Endothelial cell of umbilical vein (primary cell): ENCODE results near the gene GABRB2. TPM values are rescaled to one million over a fixed set of nuclear protein-coding genes. Genes with fewer than 3 reads are reported as not detected.
"Not testable (repeated sequence)": the region's sequence is repeated elsewhere in the genome, so short reads cannot be mapped to it uniquely, and the experiment has no call there.

Source experiments
- BruUV-seq: library from RNA; stranded (reverse); fragments of 400-500 nt; replicated peaks from 2 replicates; lab custom pipeline; 2021; lab: Mats Ljungman, UMichigan
- CTCF ChIA-PET: fragments of 300-600, 350-600 bp; sonication (Branson Sonifier 250); formaldehyde crosslinking; loops from one replicate; lab custom pipeline; 2021; ENCODE audit warnings: antibody characterized with exemption, inconsistent platforms; lab: Charles Lee
- POLR2A ChIA-PET: fragments of 300-600, 350-600 bp; sonication (Branson Sonifier 250); formaldehyde crosslinking; loops from one replicate; lab custom pipeline; 2021; ENCODE audit warnings: antibody characterized with exemption, inconsistent platforms; lab: Charles Lee
- DNase-seq: peaks from one replicate; pipeline ENCODE4 v3.0.0-alpha.2; 2011; ENCODE audit warnings: low read depth, low spot score
- FAIRE-seq: peaks from 2 replicates; lab custom pipeline; 2011; peaks lifted over from hg19 to GRCh38; lab: Jason Lieb, UNC
- H2AFZ ChIP-seq: 2 replicates; pipeline ENCODE4 v1.6.0; 2012; ENCODE audit warnings: low read depth, low read length, control low read depth, inconsistent platforms
- H3K27ac ChIP-seq: 2 replicates; pipeline ENCODE4 v1.5.1; 2011; ENCODE audit warnings: low read depth, mild to moderate bottlenecking, control low read depth, low read length, moderate library complexity; ENCODE audit not compliant: insufficient read depth
- H3K27me3 ChIP-seq, 2 experiments: 2 replicates each; pipeline versions ENCODE4 v1.6.0 to v1.6.1; 2011; ENCODE audit warnings: low read length in 2 of 2, mixed read lengths in 1 of 2; ENCODE audit not compliant: control insufficient read depth in 2 of 2, insufficient read depth in 2 of 2
- H3K36me3 ChIP-seq, 2 experiments: 2 replicates in 1 of 2; 3 replicates in 1 of 2; pipeline ENCODE4 v1.5.1; 2011; ENCODE audit warnings: low read length in 2 of 2, mild to moderate bottlenecking in 1 of 2, moderate library complexity in 1 of 2; ENCODE audit not compliant: control insufficient read depth in 2 of 2, insufficient read depth in 2 of 2; ENCODE audit errors: extremely low read depth in 1 of 2
- H3K4me1 ChIP-seq: 3 replicates; pipeline ENCODE4 v1.5.1; 2011; ENCODE audit warnings: mild to moderate bottlenecking, low read length; ENCODE audit not compliant: control insufficient read depth, insufficient read depth; ENCODE audit errors: extremely low read depth
- H3K4me2 ChIP-seq: 2 replicates; pipeline ENCODE4 v1.6.1; 2011; ENCODE audit warnings: low read length, control low read depth, mixed read lengths; ENCODE audit not compliant: insufficient read depth
- H3K4me3 ChIP-seq, 3 experiments: fragments of 200-600 bp in 1 of 3; sonication (generic), shearing (Covaris generic) in 1 of 3; replicated peaks in 1 of 3; 2 replicates each; pipeline ENCODE4 v1.5.1; 2011 to 2016; ENCODE audit warnings: control low read depth in 3 of 3, low read length in 3 of 3, mild to moderate bottlenecking in 2 of 3, inconsistent platforms in 1 of 3, low read depth in 1 of 3, moderate library complexity in 1 of 3; ENCODE audit not compliant: insufficient read depth in 1 of 3
- H3K79me2 ChIP-seq: 2 replicates; pipeline ENCODE4 v1.6.0; 2012; ENCODE audit warnings: low read length, inconsistent platforms; ENCODE audit not compliant: control insufficient read depth, insufficient read depth
- H3K9ac ChIP-seq: replicated peaks from 2 replicates; pipeline ENCODE3; 2011; ENCODE audit warnings: low read length, control low read depth; ENCODE audit not compliant: insufficient read depth; ENCODE audit errors: extremely low read depth
- H3K9me1 ChIP-seq: replicated peaks from 3 replicates; pipeline ENCODE4 v1.6.0; 2011; ENCODE audit warnings: mild to moderate bottlenecking, low read length; ENCODE audit not compliant: control insufficient read depth, insufficient read depth; ENCODE audit errors: extremely low read depth
- H3K9me3 ChIP-seq: replicated peaks from 2 replicates; pipeline ENCODE4 v1.5.1; 2012; ENCODE audit warnings: low read length, inconsistent platforms; ENCODE audit not compliant: control insufficient read depth, insufficient read depth
- H4K20me1 ChIP-seq: replicated peaks from 2 replicates; pipeline ENCODE3; 2011; ENCODE audit warnings: mild to moderate bottlenecking, low read length; ENCODE audit not compliant: control insufficient read depth, insufficient read depth; ENCODE audit errors: extremely low read depth
- CTCF ChIP-seq, 2 donors: IDR thresholded peaks; 1 replicate in 1 of 2; 2 replicates in 1 of 2; pipeline ENCODE4 v1.5.1; 2011; ENCODE audit warnings: low read length in 2 of 2, mild to moderate bottlenecking in 2 of 2, moderate library complexity in 2 of 2, control low read depth in 1 of 2, inconsistent platforms in 1 of 2, low read depth in 1 of 2; ENCODE audit not compliant: insufficient read depth in 1 of 2; ENCODE audit errors: extremely low read depth in 1 of 2
- EZH2 ChIP-seq: IDR thresholded peaks from 2 replicates; pipeline ENCODE4 v1.6.1; 2012; ENCODE audit warnings: borderline replicate concordance, low read depth, mild to moderate bottlenecking, moderate library complexity, low read length, inconsistent platforms; ENCODE audit not compliant: severe bottlenecking
- FOS ChIP-seq: IDR thresholded peaks from 2 replicates; pipeline ENCODE4 v1.6.1; 2011; ENCODE audit warnings: mild to moderate bottlenecking, low read length, moderate library complexity, borderline replicate concordance; ENCODE audit not compliant: insufficient read depth
- GATA2 ChIP-seq: IDR thresholded peaks from 2 replicates; pipeline ENCODE4 v1.7.0; 2011; ENCODE audit warnings: low read depth, mild to moderate bottlenecking, moderate library complexity, mixed read lengths, low read length; ENCODE audit not compliant: insufficient read length, insufficient read depth
- JUN ChIP-seq: IDR thresholded peaks from 2 replicates; pipeline ENCODE4 v1.6.1; 2011; ENCODE audit warnings: borderline replicate concordance, low read depth; ENCODE audit not compliant: insufficient read length, insufficient read depth
- MAX ChIP-seq: IDR thresholded peaks from 2 replicates; pipeline ENCODE4 v1.6.1; 2011; ENCODE audit not compliant: insufficient read depth, insufficient read length
- MYC ChIP-seq: IDR thresholded peaks from one replicate; pipeline ENCODE4 v1.6.1; 2011; ENCODE audit warnings: mild to moderate bottlenecking, low read depth, low read length
- POLR2A ChIP-seq: IDR thresholded peaks from 2 replicates; pipeline ENCODE4 v1.6.1; 2012; ENCODE audit warnings: low read depth, mild to moderate bottlenecking, control low read depth, low read length
- POLR2AphosphoS5 ChIP-seq: IDR thresholded peaks from 2 replicates; pipeline ENCODE4 v1.6.1; 2012; ENCODE audit warnings: low read depth, mild to moderate bottlenecking, control low read depth, low read length, moderate library complexity; ENCODE audit not compliant: insufficient read depth
- dilution Hi-C: fragments of 300-500 bp; cut with MboI; formaldehyde crosslinking; loops from one replicate; pipeline ENCODE4 v1.15.0; 2019; ENCODE audit warnings: low sequenced_read_pairs; ENCODE audit not compliant: extremely low pct_ligation_motif_present
- intact Hi-C: fragments of 100-400 bp; cut with micrococcal nuclease; formaldehyde crosslinking; loops from one replicate; pipeline ENCODE4 v1.10.0; 2022
- polyA plus RNA-seq, 4 experiments: library from polyadenylated mRNA; depleted of rRNA in 3 of 4; stranded (reverse) in 3 of 4; unstranded in 1 of 4; fragments of >200 nt; gene quantifications; 2 replicates each; pipeline versions ENCODE4 v1.2.1 to v1.2.3, GENCODE V29; 2011 to 2012; ENCODE audit warnings: missing spikeins in 1 of 4
- total RNA-seq: library from RNA; stranded (reverse); gene quantifications from 2 replicates; pipeline ENCODE4 v1.2.3, GENCODE V29; 2021

GABRB2 gene
- total and polyA plus RNA-seq, 2 donors (not counting 3 experiments of a cell fraction or from before 2014, with no cell fraction given): not detected

DNA sequence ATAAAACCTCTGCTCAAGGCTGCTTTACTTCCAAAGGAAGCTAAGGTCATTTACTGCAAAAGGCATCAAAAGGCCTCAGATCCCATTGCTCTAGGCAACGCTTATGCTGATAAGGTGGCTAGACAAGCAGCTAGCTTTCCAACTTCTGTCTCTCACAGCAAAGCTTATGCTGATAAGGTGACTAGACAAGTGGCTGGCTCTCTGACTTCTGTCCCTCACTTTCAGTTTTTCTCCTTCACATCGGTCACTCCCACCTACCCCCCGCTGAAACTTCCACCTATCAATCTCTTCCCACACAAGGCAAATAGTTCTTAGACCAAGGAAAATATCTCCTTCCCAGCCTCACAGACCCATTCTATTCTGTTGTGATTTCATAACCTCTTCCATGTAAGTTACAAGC lies 293.6 kb downstream of the GABRB2 start:
- H3K4me3 ChIP-seq, H3K27ac ChIP-seq, H3K9me3 ChIP-seq, H3K79me2 ChIP-seq, H3K27me3 ChIP-seq, H3K9ac ChIP-seq, BruUV-seq, POLR2A ChIA-PET, H4K20me1 ChIP-seq, dilution Hi-C loops, H2AFZ ChIP-seq, H3K9me1 ChIP-seq, H3K4me1 ChIP-seq, H3K36me3 ChIP-seq, DNase-seq, FAIRE-seq, CTCF ChIA-PET, intact Hi-C loops, H3K4me2 ChIP-seq: not testable (repeated sequence)

GRCh38 chr5:161246749-161247148 lies 299.8 kb downstream of the GABRB2 start:
- Histone ChIP-seq H3K27ac (no peak overlapping the region), H3K79me2 (no peaks in the 10 kb centered on the region), H3K36me3 (no peaks in the 10 kb centered on the region), H3K27me3 (no peaks in the 10 kb centered on the region), H3K9me1 (no peaks in the 10 kb centered on the region), H2AFZ (no peak overlapping the region), H3K4me3 (no peak overlapping the region), H3K9me3 (no peaks in the 10 kb centered on the region), H4K20me1 (no peaks in the 10 kb centered on the region), H3K4me2 (no peak overlapping the region), H3K9ac (no peak overlapping the region), H3K4me1 (no peaks in the 10 kb centered on the region)
- DNase-seq (no peak), FAIRE-seq (no peak)
- no TSS peak for BruUV-seq
- CTCF ChIA-PET: interaction anchor here (1.2 kb wide), 1 partner anchor 15 kb away, joined by 3 read pairs; no protein-coding TSS in a partner anchor
- TF ChIP-seq POLR2AphosphoS5: no peak
- no peak for TF ChIP-seq CTCF (IDR thresholded peaks at IDR 0.05; ENCODE audit: extremely low read depth in 1 of 2, insufficient read depth in 1 of 2, low read depth in 1 of 2, low read length in 2 of 2)
- TF ChIP-seq MYC: no peak
- no peak for TF ChIP-seq GATA2
- no peak for TF ChIP-seq FOS
- TF ChIP-seq MAX: no peak
- TF ChIP-seq EZH2: no peak
- no peak for TF ChIP-seq JUN
- TF ChIP-seq POLR2A: no peak
- POLR2A ChIA-PET: no interaction called here
- dilution Hi-C loops: no loop called here
- intact Hi-C loops: no loop called here

GRCh38 chr5:161245846-161246245 lies 300.7 kb downstream of the GABRB2 start:
- FAIRE-seq, H3K79me2 ChIP-seq: not testable (repeated sequence)
- CTCF ChIA-PET: interaction anchor here (1.2 kb wide), 1 partner anchor 14 kb away, joined by 3 read pairs; no protein-coding TSS in a partner anchor

More at GRCh38 chr5:161245846-161246245, 300.7 kb downstream of the GABRB2 start:
- H3K9me3 ChIP-seq, H3K27me3 ChIP-seq, intact Hi-C loops, dilution Hi-C loops, DNase-seq, H3K4me2 ChIP-seq, POLR2A ChIA-PET, H2AFZ ChIP-seq, BruUV-seq, H3K9ac ChIP-seq, H3K4me3 ChIP-seq, H3K27ac ChIP-seq, H3K4me1 ChIP-seq, H3K9me1 ChIP-seq, H4K20me1 ChIP-seq, H3K36me3 ChIP-seq: not testable (repeated sequence)
